Measurements from ENCODE around the gene PSD4.

DNA sequence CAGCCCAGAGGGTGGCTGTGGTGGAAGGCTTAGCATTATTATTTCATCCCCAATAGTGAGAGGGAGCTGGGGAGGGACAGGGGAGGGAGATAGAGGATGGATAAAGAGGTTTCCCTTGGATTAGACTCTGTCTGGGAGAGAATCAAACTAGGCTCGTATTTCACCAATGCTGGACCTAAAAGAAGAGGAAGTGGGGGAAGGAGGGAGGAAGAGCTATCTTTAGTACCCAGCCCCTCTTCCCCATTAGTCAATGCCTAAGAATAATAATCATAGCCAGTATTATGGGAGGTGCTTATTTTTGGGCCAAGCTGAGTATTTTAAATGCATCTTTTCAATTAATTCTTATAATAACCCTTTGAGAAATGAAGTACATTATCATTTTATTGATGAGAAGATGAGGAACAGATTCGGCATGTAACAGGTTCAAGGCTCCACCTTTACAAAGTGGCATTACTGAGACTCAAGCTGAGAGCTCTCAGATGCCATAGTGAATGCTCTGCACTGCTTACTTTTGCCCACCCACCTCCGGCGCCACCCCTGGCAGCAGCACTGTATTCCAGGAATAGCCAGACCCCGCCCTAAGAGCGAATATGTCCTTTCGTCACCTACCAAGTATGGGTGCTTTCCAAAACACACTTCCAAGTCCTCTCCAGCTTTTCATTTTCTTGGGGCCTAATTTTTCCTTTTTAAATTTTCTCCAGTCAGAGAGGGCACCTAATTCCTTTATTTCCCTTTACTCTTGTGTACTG lies 83.9 kb downstream of the PSD4 start:
- no peak for TF ChIP-seq EZH2phosphoT487 (IDR thresholded peaks at IDR 0.05; ENCODE audit: borderline replicate concordance, low read length)
- TF ChIP-seq, protein P1, sequence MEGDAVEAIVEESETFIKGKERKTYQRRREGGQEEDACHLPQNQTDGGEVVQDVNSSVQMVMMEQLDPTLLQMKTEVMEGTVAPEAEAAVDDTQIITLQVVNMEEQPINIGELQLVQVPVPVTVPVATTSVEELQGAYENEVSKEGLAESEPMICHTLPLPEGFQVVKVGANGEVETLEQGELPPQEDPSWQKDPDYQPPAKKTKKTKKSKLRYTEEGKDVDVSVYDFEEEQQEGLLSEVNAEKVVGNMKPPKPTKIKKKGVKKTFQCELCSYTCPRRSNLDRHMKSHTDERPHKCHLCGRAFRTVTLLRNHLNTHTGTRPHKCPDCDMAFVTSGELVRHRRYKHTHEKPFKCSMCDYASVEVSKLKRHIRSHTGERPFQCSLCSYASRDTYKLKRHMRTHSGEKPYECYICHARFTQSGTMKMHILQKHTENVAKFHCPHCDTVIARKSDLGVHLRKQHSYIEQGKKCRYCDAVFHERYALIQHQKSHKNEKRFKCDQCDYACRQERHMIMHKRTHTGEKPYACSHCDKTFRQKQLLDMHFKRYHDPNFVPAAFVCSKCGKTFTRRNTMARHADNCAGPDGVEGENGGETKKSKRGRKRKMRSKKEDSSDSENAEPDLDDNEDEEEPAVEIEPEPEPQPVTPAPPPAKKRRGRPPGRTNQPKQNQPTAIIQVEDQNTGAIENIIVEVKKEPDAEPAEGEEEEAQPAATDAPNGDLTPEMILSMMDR (conservative IDR thresholded peaks at IDR 0.05; ENCODE audit: low read depth, low read length): no peak

All from PC-3 (cell line).